CD14-positive monocyte (primary cell): Measurements from ENCODE around the gene DMRTA2. TPM values are rescaled to one million over a fixed set of nuclear protein-coding genes. Genes with fewer than 3 reads are reported as not detected.

Source experiments
- DNase-seq, 3 donors: peaks; one replicate each; pipeline ENCODE4 v3.0.0-alpha.2; 2011 to 2022
- H2AFZ ChIP-seq: 2 replicates; pipeline ENCODE4 v1.6.0; 2012; ENCODE audit warnings: mild to moderate bottlenecking, low read depth, low read length, inconsistent platforms; ENCODE audit not compliant: insufficient read depth, poor library complexity, severe bottlenecking
- H3K27ac ChIP-seq, 2 donors: 1 replicate in 1 of 2; 2 replicates in 1 of 2; pipeline ENCODE4 v1.5.1; 2012 to 2013; ENCODE audit warnings: low read length in 2 of 2, control low read depth in 1 of 2, inconsistent platforms in 1 of 2, low read depth in 1 of 2, mild to moderate bottlenecking in 1 of 2
- H3K27me3 ChIP-seq, 2 donors: one replicate each; pipeline versions ENCODE4 v1.6.0 to v1.6.1; 2011 to 2013; ENCODE audit warnings: low read length in 2 of 2; ENCODE audit not compliant: control insufficient read depth in 2 of 2, insufficient read depth in 2 of 2
- H3K36me3 ChIP-seq, 2 donors: replicated peaks in 1 of 2; 1 replicate in 1 of 2; 2 replicates in 1 of 2; pipeline versions ENCODE4 v1.5.1 to v1.6.1; 2012 to 2013; ENCODE audit warnings: low read length in 2 of 2, control low read depth in 1 of 2, inconsistent platforms in 1 of 2, mild to moderate bottlenecking in 1 of 2; ENCODE audit not compliant: insufficient read depth in 2 of 2, control insufficient read depth in 1 of 2
- H3K4me1 ChIP-seq, 2 donors: 1 replicate in 1 of 2; 2 replicates in 1 of 2; pipeline versions ENCODE4 v1.5.1 to v1.6.1; 2012 to 2013; ENCODE audit warnings: low read length in 2 of 2, control low read depth in 1 of 2, inconsistent platforms in 1 of 2, mild to moderate bottlenecking in 1 of 2, moderate library complexity in 1 of 2; ENCODE audit not compliant: insufficient read depth in 2 of 2, control insufficient read depth in 1 of 2
- H3K4me2 ChIP-seq: replicated peaks from 2 replicates; pipeline ENCODE3; 2012; ENCODE audit warnings: low read length, moderate library complexity, mild to moderate bottlenecking; ENCODE audit not compliant: poor library complexity, severe bottlenecking; ENCODE audit errors: extremely low read depth
- H3K4me3 ChIP-seq, 3 experiments: fragments of 200-600 bp in 1 of 3; sonication (generic) in 1 of 3; replicated peaks in 1 of 3; 1 replicate in 2 of 3; 2 replicates in 1 of 3; pipeline ENCODE4 v1.5.1; 2011 to 2013; ENCODE audit warnings: low read length in 3 of 3, mild to moderate bottlenecking in 3 of 3, control low read depth in 2 of 3, low read depth in 2 of 3, inconsistent platforms in 1 of 3, moderate library complexity in 1 of 3
- H3K79me2 ChIP-seq: 2 replicates; pipeline ENCODE4 v1.6.0; 2012; ENCODE audit warnings: mild to moderate bottlenecking, control low read depth, inconsistent platforms, low read length, moderate library complexity; ENCODE audit not compliant: insufficient read depth
- H3K9ac ChIP-seq: 2 replicates; pipeline ENCODE4 v1.6.0; 2017; ENCODE audit warnings: low read length, mild to moderate bottlenecking; ENCODE audit not compliant: insufficient read depth, poor library complexity, severe bottlenecking
- H3K9me3 ChIP-seq, 2 donors: replicated peaks in 1 of 2; 1 replicate in 1 of 2; 2 replicates in 1 of 2; pipeline versions ENCODE4 v1.5.1 to v1.6.1; 2012 to 2013; ENCODE audit warnings: low read length in 2 of 2, control low read depth in 1 of 2; ENCODE audit not compliant: control insufficient read depth in 1 of 2, insufficient read depth in 1 of 2
- H4K20me1 ChIP-seq: 2 replicates; pipeline ENCODE4 v1.6.0; 2012; ENCODE audit warnings: mild to moderate bottlenecking, low read length, control low read depth, moderate library complexity; ENCODE audit not compliant: insufficient read depth
- H3K27ac Mint-ChIP-seq, 7 donors: one replicate each; pipeline ENCODE4 v1.8.0; 2020; ENCODE audit warnings: mild to moderate bottlenecking in 7 of 7, mixed read lengths in 7 of 7, moderate library complexity in 6 of 7, inconsistent platforms in 2 of 7
- H3K27me3 Mint-ChIP-seq, 3 donors: one replicate each; pipeline ENCODE4 v1.8.0; 2021 to 2022; ENCODE audit warnings: low read depth in 3 of 3, mild to moderate bottlenecking in 3 of 3, mixed read lengths in 3 of 3, moderate library complexity in 3 of 3, inconsistent platforms in 1 of 3
- H3K36me3 Mint-ChIP-seq, 2 donors: one replicate each; pipeline ENCODE4 v1.8.0; 2020; ENCODE audit warnings: mixed read lengths in 2 of 2, inconsistent platforms in 1 of 2, mild to moderate bottlenecking in 1 of 2
- H3K4me1 Mint-ChIP-seq: one replicate; pipeline ENCODE4 v1.8.0; 2020; ENCODE audit warnings: mild to moderate bottlenecking, mixed read lengths
- H3K4me3 Mint-ChIP-seq, 2 donors: one replicate each; pipeline ENCODE4 v1.8.0; 2020; ENCODE audit warnings: mild to moderate bottlenecking in 2 of 2, mixed read lengths in 2 of 2, moderate library complexity in 1 of 2
- H3K9me3 Mint-ChIP-seq, 7 donors: one replicate each; pipeline ENCODE4 v1.8.0; 2020 to 2022; ENCODE audit warnings: mixed read lengths in 7 of 7, mild to moderate bottlenecking in 6 of 7, moderate library complexity in 6 of 7, inconsistent platforms in 2 of 7
- WGBS: methylation state at CpG from one replicate; pipeline ENCODE4 v1.1.5; 2013; ENCODE audit warnings: missing lambda C conversion rate; ENCODE audit not compliant: insufficient coverage; 5-methylcytosine and 5-hydroxymethylcytosine counted together
- intact Hi-C, 2 donors: fragments of 100-400 bp; cut with micrococcal nuclease; formaldehyde crosslinking; loops; one replicate each; pipeline versions ENCODE4 v1.15.0 to v1.15.1; 2023
- polyA plus RNA-seq, 3 donors: library from polyadenylated mRNA; depleted of rRNA in 1 of 3; unstranded in 2 of 3; stranded (reverse) in 1 of 3; fragments of 300-500 nt in 2 of 3; fragments of >200 nt in 1 of 3; fragmentation: Illumina TruSeq in 2 of 3; gene quantifications; 1 replicate in 2 of 3; 2 replicates in 1 of 3; pipeline ENCODE4 v1.2.3, GENCODE V29; 2012 to 2021
- TF ChIP-seq, protein P1 (sequence below): fragments of 200-600 bp; IDR thresholded peaks from one replicate; pipeline ENCODE4 v1.8.0; 2022; ENCODE audit warnings: antibody characterized with exemption, mild to moderate bottlenecking

Gene DMRTA2
- polyA plus RNA-seq, 3 donors, result not detected

- H3K4me2 ChIP-seq, result no peak overlapping the region
- no peak overlapping the region for H2AFZ ChIP-seq
- Mint-ChIP-seq H3K4me1 (peaks cover 19% of the 10 kb centered on the region), H3K9me3 (no peaks in the 10 kb centered on the region), H3K27ac (no peak overlapping the region), H3K36me3 (peaks cover 20 to 27% of the 10 kb centered on the region in 2 donors), H3K27me3 (peaks cover 0 to 4% (median 0%) of the 10 kb centered on the region in 3 donors), H3K4me3 (no peak overlapping the region)
- peaks cover 0 to 15% of the 10 kb centered on the region in 2 donors for H3K36me3 ChIP-seq
- intact Hi-C loops, result no loop called here
- no peak for DNase-seq
- peaks cover 12 to 20% of the 10 kb centered on the region in 2 donors for H3K4me1 ChIP-seq
- no peaks in the 10 kb centered on the region for H3K79me2 ChIP-seq
- no peaks in the 10 kb centered on the region for H3K27me3 ChIP-seq
- TF ChIP-seq, protein P1, sequence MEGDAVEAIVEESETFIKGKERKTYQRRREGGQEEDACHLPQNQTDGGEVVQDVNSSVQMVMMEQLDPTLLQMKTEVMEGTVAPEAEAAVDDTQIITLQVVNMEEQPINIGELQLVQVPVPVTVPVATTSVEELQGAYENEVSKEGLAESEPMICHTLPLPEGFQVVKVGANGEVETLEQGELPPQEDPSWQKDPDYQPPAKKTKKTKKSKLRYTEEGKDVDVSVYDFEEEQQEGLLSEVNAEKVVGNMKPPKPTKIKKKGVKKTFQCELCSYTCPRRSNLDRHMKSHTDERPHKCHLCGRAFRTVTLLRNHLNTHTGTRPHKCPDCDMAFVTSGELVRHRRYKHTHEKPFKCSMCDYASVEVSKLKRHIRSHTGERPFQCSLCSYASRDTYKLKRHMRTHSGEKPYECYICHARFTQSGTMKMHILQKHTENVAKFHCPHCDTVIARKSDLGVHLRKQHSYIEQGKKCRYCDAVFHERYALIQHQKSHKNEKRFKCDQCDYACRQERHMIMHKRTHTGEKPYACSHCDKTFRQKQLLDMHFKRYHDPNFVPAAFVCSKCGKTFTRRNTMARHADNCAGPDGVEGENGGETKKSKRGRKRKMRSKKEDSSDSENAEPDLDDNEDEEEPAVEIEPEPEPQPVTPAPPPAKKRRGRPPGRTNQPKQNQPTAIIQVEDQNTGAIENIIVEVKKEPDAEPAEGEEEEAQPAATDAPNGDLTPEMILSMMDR, result no peak
- no peak overlapping the region for H3K9ac ChIP-seq
- H3K9me3 ChIP-seq, result no peaks in the 10 kb centered on the region
- H3K4me3 ChIP-seq, result no peak overlapping the region
- H4K20me1 ChIP-seq, result no peaks in the 10 kb centered on the region
- WGBS, result no CpG with 5 or more reads among the region's 1 CpG
- no peak overlapping the region for H3K27ac ChIP-seq
Measured at GRCh38 chr1:50454911-50455310, 31.7 kb upstream of the DMRTA2 start.

GRCh38 chr1:50453266-50453665 lies 30.0 kb upstream of the DMRTA2 start:
- 86% methylated on average over 1 of the region's 7 CpGs for WGBS
- H3K36me3 Mint-ChIP-seq, result peaks cover 20 to 27% of the 10 kb centered on the region in 2 donors
- no peak overlapping the region for H3K9ac ChIP-seq
- DNase-seq, result no peak
- no peaks in the 10 kb centered on the region for H3K9me3 ChIP-seq
- H3K27me3 ChIP-seq, result no peaks in the 10 kb centered on the region
- no peak overlapping the region for H3K4me2 ChIP-seq
- no peaks in the 10 kb centered on the region for H4K20me1 ChIP-seq
- H3K9me3 Mint-ChIP-seq, result no peaks in the 10 kb centered on the region
- no peak overlapping the region for H3K4me3 Mint-ChIP-seq
- H3K4me1 ChIP-seq, result peaks cover under 1 to 9% of the 10 kb centered on the region in 2 donors
- TF ChIP-seq, protein P1, result no peak
- H3K79me2 ChIP-seq, result no peaks in the 10 kb centered on the region
- H3K27ac Mint-ChIP-seq, result no peak overlapping the region
- peaks cover 7% of the 10 kb centered on the region for H3K4me1 Mint-ChIP-seq
- no peak overlapping the region for H3K4me3 ChIP-seq
- intact Hi-C loops, result no loop called here
- H3K27ac ChIP-seq, result no peak overlapping the region
- no peak overlapping the region for H2AFZ ChIP-seq
- peaks cover 0 to 4% (median 0%) of the 10 kb centered on the region in 3 donors for H3K27me3 Mint-ChIP-seq
- peaks cover 0 to 15% of the 10 kb centered on the region in 2 donors for H3K36me3 ChIP-seq
